ENCODE data around the gene NR1I3.

NR1I3 gene

GRCh38 chr1:161195171-161195570 is 42.8 kb downstream of the NR1I3 start:
- DNase-seq (no peak), ATAC-seq (no peak)

GRCh38 chr1:161193561-161194235 is 44.3 kb downstream of the NR1I3 start:
- no peak for ATAC-seq

GRCh38 chr1:161192476-161193465 is 45.2 kb downstream of the NR1I3 start:
- DNase-seq (peak; percentile 67), ATAC-seq (peak; percentile 82)

More at GRCh38 chr1:161193561-161194235, 44.3 kb downstream of the NR1I3 start:
- DNase-seq = no peak

GRCh38 chr1:161191971-161192370 is 46.0 kb downstream of the NR1I3 start:
- no peak for ATAC-seq
- DNase-seq = no peak

- DNase-seq = no peak
- no peak for ATAC-seq
Measured at GRCh38 chr1:161190962-161191521, 47.0 kb downstream of the NR1I3 start.

- no peak for ATAC-seq
- no peak for DNase-seq
Measured at GRCh38 chr1:161189036-161189435, 49.0 kb downstream of the NR1I3 start.

- ATAC-seq (no peak), DNase-seq (no peak)
Measured at GRCh38 chr1:161188381-161188780, 49.6 kb downstream of the NR1I3 start.

GRCh38 chr1:161187311-161187710 is 50.7 kb downstream of the NR1I3 start:
- DNase-seq = no peak
- no peak for ATAC-seq

- ATAC-seq (no peak), DNase-seq (no peak)
Measured at GRCh38 chr1:161185732-161186311, 52.2 kb downstream of the NR1I3 start.

GRCh38 chr1:161185282-161185682 is 52.7 kb downstream of the NR1I3 start:
- DNase-seq = peak; percentile 71
- ATAC-seq = peak; percentile 61

- ATAC-seq (peak; percentile 69), DNase-seq (peak; percentile 58)
Measured at GRCh38 chr1:161182214-161182613, 55.8 kb downstream of the NR1I3 start.

GRCh38 chr1:161180639-161181038 is 57.4 kb downstream of the NR1I3 start:
- DNase-seq = no peak

GRCh38 chr1:161179698-161180097 is 58.3 kb downstream of the NR1I3 start:
- ATAC-seq = no peak
- DNase-seq = no peak

More at GRCh38 chr1:161180639-161181038, 57.4 kb downstream of the NR1I3 start:
- no peak for ATAC-seq

Data from stimulated activated naive CD8-positive, alpha-beta T cell treated with anti-CD3 and anti-CD28 coated beads, Interleukin-15, Interleukin-2, amounts not matched to agents 100 U/mL and 50 U/mL, for 24 hours (primary cell).